NOMO-1 treated with DMSO at 0.1 percent for 48 hours (cell line): Measurements from ENCODE around the gene KCTD10.
A peak's percentile ranks its signal among the peaks of the same experiment; 100 is the strongest.
"Not testable (repeated sequence)": the region's sequence is repeated elsewhere in the genome, so short reads cannot be mapped to it uniquely, and the experiment has no call there.

Experiments
- DNase-seq: peaks from one replicate; lab custom pipeline; 2025; ENCODE audit not compliant: unreplicated experiment; lab: John Stamatoyannopoulos, UW

Gene KCTD10

GRCh38 chr12:109450980-109451379 is 26.1 kb downstream of the KCTD10 start:
- no peak for DNase-seq

- DNase-seq, result no peak
These were observed 27.1 kb downstream of the KCTD10 start for GRCh38 chr12:109449845-109450532.

GRCh38 chr12:109448707-109449390 is 28.3 kb downstream of the KCTD10 start:
- DNase-seq, result no peak

GRCh38 chr12:109448272-109448671 is 28.8 kb downstream of the KCTD10 start:
- DNase-seq, result no peak

- DNase-seq, result no peak
These were observed 29.6 kb downstream of the KCTD10 start for GRCh38 chr12:109447482-109447881.

GRCh38 chr12:109446869-109447268 is 30.2 kb downstream of the KCTD10 start:
- no peak for DNase-seq

GRCh38 chr12:109445191-109445609 is 31.9 kb downstream of the KCTD10 start:
- DNase-seq, result no peak

GRCh38 chr12:109444259-109444658 is 32.8 kb downstream of the KCTD10 start:
- DNase-seq, result no peak

GRCh38 chr12:109443794-109444193 is 33.3 kb downstream of the KCTD10 start:
- no peak for DNase-seq

- DNase-seq, result no peak
These were observed 36.1 kb downstream of the KCTD10 start for GRCh38 chr12:109440851-109441490.

- DNase-seq, result not testable (repeated sequence)
These were observed 37.1 kb downstream of the KCTD10 start for GRCh38 chr12:109439951-109440350.

GRCh38 chr12:109439181-109439580 is 37.9 kb downstream of the KCTD10 start:
- DNase-seq, result no peak

GRCh38 chr12:109436188-109436560 is 40.9 kb downstream of the KCTD10 start:
- DNase-seq, result no peak

- DNase-seq, result no peak
These were observed 41.5 kb downstream of the KCTD10 start for GRCh38 chr12:109435428-109436187.

- DNase-seq, result no peak
These were observed 42.5 kb downstream of the KCTD10 start for GRCh38 chr12:109434582-109434981.

GRCh38 chr12:109433618-109434017 is 43.5 kb downstream of the KCTD10 start:
- no peak for DNase-seq

- DNase-seq, result peak; percentile 43
These were observed 44.2 kb downstream of the KCTD10 start for GRCh38 chr12:109432842-109433304.

- DNase-seq, result no peak
These were observed 44.7 kb downstream of the KCTD10 start for GRCh38 chr12:109432431-109432830.

- no peak for DNase-seq
These were observed 46.9 kb downstream of the KCTD10 start for GRCh38 chr12:109430244-109430643.

- not testable (repeated sequence) for DNase-seq
These were observed 48.3 kb downstream of the KCTD10 start for GRCh38 chr12:109428804-109429203.

- peak; percentile 71 for DNase-seq
These were observed 49.0 kb downstream of the KCTD10 start for GRCh38 chr12:109428037-109428629.
